T-helper 22 cell (primary cell): Measurements from ENCODE around the gene TWF1.
"Not testable (repeated sequence)": the region's sequence is repeated elsewhere in the genome, so short reads cannot be mapped to it uniquely, and the experiment has no call there.

Experiments
- DNase-seq: peaks from one replicate; pipeline ENCODE4 v3.0.0-alpha.2; 2020; ENCODE audit warnings: low read depth

The TWF1 gene

DNA sequence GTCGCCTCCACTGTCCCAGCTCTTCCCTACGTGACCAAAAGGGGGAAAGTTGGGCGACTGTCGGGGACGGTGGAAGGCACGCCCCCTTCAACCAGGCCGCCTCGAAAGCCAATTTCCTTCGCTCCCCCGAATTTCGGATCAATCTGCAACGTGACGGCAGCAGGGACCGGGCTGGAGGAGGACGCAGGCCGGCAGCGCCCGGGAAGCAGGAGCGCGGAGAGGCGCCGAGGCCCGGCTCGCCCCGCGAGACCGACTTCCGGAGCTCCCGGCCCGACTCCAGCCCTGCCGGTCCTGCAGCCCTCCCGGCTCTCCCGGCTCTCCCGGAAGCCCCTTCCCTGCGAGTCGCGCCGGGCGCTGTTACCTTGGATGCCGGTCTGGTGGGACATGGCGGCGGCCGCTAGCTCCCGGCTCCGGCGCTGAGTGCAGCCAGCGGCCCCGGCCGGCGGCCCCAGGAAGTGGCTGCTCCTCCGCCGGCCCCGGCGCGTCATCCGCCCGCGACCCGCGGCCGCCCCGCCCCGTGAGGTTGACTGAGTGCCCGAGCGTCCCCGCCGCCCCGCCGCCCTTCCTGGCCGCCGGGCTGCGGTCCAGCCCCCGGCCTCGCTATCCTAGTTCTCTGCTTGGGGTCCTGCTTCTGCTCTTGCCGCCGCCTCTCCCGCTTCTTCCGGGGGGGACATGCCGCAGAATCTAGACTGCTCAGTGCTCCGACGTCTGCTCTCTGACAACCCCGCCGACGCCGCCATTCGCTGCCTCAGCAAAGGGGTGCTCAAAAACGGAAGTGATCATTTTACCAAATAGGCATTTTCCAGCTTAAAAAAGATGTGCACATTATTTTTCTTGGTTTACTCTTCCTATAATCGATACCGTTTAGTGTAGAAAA is at the start of gene TWF1:
Gene TWF1, minus strand, starts transcription at position 458 of the 877 bp plus-strand sequence. Its CDS starts 72 bp downstream, at position 386.
- DNase-seq: peak; percentile 72

DNA sequence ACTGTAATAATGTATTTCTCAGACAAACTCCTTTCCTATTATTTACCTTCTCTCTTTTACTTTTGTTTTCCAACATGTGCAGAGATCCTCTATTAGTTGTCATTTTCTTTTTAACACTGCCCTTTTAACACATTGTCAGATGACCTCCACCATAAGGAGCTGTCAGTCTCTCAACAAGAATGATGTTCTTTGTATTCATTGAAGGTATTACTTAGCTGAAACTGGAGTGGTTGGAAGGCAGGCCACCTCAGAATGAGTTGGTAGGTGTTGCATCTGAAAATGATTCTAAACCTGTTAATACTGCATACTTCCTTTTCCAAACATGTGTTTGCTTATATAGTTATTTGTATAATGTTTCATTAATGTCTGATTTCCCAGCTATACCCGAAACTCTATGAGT is 46.6 kb upstream of the TWF1 start:
- no peak for DNase-seq

DNA sequence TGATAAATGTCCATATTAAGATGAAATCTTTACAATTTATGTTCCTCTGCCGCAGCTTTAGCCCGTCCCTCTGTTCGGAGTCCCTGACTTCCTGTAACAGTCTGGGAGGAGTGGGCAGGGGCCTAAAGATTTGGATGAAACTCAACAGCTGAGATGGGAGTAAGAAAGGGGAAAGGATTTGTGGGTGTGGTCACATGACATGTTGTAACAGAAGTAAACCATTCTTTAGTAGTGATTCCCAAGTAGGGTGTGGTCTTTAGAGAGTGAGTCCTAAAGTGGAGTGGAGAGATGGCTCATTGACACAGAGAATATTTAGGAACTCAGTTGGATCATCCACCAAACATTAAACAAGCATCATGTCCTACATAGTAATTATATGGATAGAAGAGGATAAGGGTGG is 42.7 kb upstream of the TWF1 start:
- DNase-seq: no peak

DNA sequence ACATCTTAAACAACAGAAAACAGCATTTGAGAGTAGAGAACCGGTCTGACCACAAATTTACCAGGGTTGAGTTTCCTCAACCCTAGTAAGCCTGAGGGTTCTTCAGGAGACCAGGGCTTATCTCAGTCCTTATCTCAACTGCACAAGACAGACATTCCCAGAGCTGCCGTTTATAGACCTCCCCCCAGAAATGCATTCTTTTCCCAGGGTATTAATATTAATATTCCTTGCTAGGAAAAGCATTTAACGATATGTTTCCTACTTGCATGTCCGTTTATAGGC is 42.0 kb upstream of the TWF1 start:
- no peak for DNase-seq

DNA sequence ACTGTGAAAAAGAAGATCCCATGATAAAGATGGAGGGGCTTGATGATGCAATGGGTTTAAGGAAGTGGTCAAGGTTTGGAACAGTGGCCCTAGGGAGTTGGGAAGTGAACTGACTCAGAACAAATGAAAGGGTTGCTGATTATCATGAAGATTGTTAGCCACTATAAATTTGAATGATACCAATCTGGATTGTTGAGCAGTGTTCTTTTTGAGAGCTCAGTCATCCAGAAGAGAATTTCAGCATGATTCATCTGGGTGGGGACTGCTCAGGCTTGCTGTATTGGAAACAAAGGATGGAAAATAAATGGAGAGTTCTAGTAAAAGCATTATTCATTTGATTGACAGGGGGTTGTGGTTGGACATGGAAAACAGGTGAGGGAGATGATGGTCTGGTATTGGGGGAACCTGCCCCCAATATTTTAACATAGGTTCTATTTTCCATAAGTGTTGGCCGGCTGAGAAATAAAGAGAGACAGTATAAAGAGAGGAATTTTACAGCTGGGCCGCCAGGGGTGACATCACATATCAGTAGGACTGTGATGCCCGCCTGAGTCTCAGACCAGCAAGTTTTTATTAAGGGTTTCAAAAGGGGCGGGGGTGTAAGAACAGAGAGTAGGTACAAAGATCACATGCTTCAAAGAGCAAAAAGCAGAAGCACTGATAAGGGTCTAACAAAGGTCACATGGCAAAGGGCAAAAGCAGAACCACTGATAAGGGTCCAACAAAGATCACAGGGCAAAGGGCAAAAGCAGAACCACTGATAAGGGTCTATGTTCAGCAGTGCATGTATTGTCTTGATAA is 41.5 kb upstream of the TWF1 start:
- DNase-seq: not testable (repeated sequence)

DNA sequence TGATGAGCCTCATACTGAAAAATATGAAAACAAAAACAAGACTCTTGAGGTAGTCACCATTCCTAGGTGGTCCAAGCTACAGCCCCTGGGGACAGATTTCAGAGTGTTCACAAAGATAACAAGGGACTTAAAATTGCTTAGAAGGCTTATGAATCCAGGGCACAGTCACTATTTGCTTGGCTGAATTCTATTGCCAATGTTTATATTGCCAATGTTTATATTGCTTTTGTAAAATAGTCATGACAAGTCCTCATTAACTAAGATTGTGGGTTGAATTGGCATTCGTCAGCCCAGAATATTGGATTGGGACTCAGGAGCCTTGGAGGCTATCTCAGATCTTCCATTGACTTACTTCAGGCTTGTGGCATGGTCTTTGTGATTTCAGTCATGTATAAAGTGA is 36.1 kb upstream of the TWF1 start:
- DNase-seq: no peak

DNA sequence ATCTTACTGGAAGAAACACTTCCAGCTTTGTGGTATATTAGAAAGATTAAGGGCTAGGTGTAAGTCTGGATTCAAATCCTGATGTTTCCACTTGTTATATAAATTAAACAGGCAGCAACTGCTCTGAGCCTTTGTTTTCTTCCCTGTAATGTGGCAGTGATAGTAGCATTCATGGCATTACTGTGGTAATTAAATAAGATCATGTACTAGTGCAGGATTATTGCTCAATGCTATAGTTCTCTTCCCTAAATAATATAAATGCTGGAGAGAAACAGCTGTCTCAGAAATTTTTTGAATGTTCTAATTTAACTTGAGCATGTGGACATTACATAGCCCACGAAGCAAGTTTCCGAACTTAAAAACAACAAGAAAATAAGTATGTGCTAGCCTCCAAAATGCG is 35.1 kb upstream of the TWF1 start:
- no peak for DNase-seq

DNA sequence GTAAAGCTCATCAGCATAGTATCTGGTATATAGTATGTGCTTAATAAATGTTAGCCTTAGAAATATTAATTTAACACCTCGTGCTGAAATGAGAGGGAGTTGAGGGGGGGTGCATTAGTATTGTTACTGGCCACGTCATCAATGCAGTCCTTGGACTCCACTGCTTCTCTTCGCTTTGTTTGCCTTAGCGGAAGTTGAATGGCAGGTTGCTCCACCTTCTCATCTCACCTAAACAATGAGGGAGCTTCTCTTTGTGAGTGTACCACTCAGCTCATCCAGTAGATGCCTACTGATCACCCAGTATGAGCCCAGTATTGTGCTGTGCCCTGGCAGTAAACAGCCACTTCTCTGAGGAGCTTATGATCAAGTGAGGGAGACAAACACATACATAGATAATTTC is 34.2 kb upstream of the TWF1 start:
- DNase-seq: no peak

DNA sequence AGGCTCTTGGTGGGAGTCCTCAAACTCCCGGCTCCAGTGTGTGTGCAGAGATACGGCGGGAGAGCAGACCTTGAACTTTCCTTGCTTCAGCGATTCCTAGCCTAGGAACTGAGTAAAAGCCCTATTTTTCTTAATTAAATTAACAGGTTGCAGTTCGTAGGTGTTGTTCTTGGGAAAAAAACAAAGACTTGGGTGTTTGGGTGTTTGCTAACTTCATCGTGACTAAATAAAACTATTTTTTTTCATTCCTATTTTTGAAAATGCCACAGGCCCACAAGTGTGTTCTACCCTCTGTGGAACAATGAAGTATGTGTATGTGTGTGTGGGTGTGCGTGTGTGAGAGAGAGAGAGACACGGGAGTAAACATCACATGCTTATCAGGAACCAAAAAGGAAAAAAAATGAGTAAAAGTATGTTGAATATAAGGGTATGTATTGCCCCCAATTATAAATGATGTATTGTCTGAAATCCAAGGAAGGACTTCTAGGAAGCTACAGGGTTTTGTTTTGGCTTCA is 30.4 kb upstream of the TWF1 start:
- DNase-seq: no peak

DNA sequence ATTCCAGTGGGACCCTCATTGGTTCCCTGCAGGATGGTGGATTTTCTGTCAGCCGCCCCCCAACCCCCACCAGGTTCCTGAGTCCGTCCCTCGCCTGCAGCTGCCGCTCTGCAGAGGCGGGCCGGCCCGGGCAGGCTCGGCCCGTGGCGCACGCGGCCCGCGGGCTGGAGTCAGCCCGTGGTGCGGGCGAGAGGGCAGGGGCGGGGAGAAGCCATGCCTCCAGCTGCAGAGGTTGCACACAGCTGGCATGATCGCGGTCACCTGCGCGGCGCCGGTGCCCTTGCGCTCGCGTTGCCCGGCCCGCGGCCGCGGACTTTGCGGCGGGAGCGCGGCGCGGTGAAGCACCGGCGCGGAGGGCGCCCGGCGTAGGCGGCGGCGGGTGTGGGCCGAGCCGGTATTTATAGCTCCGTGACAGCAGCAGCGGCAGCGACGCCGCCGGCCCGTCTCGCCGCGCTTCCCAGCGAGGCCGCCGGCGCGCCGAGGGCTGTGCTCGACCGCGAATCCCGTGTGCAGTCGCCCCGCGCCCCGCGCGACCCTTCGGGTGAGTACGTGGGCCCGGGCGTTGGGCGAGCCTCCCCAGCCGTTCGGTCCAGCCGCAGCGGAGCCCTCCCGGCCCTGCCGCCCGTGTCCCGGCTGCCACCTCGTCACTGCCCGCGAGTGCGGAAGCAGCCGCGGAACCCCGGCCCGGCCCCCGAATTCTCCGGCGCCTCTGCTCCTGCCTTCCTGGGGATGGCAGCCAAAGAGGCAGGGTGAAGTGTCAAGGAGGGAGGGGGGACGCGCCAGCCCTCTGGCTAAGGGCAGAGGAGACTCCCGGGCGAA is 29.7 kb upstream of the TWF1 start, which contains the start of gene TMEM117:
Gene TMEM117, plus strand, starts transcription at position 426 of the 819 bp plus-strand sequence.
- DNase-seq: peak; percentile 41

DNA sequence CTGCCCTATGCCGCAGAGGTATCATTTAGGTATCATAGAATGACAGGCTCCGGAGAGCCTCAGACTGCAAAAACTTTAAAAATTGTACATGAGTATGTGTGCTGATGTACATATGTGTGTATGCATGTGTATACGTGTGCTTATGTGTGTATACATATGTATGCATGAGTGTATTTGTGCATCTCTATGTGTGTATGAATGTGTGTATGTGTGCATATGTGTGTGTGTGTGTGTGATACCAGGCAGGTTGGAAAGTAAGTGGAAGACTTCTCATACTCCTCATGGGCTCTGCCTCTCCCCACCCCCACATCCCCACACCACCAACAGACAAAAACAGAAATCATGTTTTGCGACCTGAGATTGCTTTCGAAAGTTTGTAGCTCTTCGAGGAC is 29.1 kb upstream of the TWF1 start:
- DNase-seq: no peak

DNA sequence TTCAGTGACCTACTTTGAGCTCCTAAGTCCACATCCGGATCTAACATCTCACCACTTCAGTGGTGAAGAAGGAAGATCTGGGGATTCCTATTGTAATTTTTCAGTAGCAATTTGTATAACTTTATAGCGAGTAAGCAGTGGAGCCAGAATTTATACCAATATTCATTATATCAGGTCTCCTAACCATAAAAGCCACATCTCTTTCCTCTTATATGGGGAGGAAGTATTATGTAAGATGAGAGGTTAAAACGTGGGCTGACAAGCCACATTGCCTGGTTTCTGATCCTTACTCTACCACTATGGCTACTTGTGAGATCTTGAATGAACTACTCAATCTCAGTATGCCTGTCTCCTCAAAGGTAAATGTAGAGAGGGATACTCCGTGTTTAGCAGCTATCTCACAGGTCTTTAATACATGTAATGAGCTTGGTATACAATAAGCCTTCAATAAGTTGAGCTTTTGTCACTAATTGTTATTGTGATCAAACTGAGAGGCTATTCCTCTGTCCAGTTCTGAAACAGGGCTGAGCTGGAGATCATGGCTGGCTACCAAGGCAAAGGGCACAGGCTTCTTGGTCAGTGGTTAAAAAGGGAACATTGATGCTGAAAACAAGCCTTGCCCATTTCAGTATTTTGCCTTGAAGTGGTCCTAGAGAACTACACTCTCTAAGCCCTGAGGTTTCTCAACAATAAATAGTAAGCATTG is 26.5 kb upstream of the TWF1 start:
- no peak for DNase-seq

DNA sequence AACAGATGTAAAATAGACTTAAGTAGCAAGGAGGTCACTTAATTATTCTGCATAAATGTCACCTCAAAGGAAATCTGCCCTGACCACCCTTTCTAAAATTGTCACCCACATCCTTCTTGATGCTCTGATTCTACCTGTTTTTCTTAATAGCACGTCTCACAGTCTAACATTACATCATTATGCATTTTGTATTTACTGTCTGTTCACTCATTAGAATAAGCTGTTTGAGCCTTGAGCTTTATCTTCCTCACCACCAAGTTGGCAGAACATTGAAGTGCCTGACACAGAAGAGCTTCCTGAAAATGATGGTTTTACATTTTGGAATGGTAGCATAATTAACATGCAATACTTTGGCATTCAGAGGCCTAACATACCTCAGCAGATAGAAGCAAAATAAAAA is 21.0 kb upstream of the TWF1 start:
- no peak for DNase-seq

DNA sequence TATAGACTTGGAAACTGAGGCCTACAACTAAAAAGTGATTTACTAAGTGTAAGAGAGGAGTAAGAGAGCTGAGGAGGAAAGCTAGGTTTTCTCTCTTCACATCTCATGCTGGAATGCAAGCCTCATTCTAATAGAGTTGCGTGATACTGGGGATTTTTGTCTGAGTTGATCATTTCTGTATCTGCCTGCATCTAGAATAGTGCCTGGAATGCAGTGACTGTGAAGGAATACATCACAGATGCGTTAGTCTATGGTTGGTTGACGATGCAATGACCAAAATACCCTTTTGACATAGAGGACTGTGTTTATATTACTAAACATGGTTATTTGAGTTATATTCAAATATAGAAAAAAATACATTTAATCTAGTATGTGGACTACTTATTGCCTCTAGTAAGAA is 20.6 kb upstream of the TWF1 start:
- DNase-seq: no peak

DNA sequence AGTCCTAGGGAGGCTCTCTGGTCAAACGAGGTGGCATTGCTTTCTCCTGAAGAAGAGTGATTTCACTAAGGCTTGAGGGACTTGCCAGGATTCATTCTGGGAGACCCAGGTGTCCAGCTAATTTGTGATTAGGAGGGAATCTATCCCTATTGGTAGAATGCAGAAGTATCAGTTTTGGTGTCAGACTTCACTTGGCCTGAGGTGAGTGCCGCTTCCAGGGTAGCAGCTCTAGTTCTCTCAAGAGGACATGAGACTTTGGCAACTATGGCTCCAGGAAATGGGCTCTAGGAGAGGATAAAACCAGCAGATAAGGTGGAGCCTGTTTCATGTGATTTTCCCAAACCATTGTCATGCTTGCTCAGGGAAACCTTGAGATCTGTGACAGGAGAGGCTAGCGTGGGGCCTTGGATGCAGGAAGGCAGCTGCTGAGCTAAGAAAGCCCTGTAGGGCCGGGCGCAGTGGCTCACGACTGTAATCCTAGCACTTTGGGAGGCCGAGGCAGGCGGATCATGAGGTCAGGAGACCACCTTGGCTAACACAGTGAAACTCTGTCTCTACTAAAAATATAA is 18.2 kb upstream of the TWF1 start:
- no peak for DNase-seq

DNA sequence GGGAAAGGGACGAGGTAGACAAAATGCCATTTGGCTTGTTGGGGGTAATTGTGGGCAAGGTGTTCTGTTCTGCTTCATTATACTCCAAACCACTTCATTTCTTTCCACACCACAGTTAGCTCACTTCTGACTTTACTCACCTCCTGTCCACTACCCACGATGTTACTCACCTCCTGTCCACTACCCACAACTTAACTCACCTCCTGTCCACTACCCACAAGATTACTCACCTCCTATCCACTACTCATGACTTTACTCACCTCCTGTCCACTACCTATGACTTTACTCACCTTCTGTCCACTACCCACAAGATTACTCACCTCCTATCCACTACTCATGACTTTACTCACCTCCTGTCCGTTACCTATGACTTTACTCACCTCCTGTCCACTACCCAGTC is 10.1 kb upstream of the TWF1 start:
- no peak for DNase-seq

DNA sequence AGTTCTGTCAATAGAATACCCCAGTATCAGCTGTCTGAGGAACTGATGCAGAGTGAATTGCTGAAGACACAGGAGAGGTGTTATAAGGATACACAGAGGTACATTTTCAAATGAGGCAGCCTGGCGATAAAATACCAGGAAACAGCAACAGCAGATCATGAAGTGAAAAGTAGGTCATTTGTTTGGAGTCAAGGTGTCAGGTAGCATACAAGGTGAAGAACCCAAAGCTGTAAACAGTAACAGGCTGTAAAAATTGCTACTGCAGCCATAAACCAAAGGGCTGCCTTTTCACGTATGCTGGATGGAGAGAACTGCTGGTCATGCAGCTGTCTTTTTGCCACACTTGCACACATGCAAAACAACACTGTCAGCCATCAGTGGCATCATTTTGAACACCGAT is 9.3 kb upstream of the TWF1 start:
- DNase-seq: no peak

DNA sequence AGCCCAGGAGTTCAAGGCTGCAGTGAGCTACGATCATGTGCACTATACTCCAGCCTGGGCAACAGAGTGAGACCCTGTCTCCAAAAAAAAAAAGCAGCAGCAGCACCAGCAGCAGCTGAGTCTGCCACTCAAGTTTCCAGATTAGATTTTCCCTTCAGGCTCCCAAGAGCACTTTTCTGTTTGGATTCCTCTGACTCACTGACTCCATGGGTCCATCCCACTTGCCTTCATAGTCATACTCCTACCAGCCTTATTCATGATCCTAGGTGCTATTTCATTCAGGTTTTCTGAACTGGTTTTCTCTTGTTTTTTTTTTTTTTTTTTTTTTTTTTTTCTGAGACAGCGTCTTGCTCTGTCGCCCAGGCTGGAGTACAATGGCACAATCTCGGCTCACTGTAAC is 6.8 kb upstream of the TWF1 start:
- DNase-seq: no peak

DNA sequence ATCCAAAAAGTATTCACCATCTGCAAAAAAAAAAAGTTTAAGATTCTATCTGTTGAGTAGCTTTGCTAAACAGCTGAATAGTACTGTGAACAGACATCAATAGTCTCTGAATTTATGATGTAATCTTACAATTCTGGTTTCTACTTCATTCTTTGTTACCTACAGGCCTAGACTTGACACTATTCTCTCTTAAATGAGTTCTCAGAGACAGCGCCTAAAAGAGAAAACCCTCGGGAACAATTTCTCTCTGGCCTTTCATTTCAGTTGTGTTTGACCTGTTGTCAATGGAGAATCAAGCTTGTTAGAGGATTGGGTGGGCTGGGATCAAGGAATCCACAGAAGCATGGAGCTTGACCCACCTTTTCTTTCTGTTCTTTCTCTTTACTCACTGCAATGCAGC is 5.9 kb upstream of the TWF1 start:
- no peak for DNase-seq

DNA sequence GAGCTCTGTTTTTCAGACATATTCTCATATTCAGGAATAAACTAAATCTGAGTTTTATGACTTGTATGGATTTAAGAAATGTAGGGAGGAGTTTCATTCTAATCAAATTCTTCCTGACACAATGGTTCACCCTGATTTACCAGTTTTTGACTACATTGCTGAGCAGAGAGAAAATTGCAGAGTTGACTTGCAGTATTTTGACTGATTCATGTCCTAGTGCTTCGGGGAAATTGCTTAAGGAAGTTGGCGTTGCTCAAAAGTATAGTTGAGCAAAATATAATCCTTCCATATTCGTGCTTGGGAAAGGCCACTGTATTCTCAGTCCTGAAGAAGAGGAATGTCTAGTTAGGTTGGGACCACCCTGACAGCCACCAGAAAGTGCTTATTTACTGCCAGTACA is 1.3 kb upstream of the TWF1 start:
- DNase-seq: no peak

DNA sequence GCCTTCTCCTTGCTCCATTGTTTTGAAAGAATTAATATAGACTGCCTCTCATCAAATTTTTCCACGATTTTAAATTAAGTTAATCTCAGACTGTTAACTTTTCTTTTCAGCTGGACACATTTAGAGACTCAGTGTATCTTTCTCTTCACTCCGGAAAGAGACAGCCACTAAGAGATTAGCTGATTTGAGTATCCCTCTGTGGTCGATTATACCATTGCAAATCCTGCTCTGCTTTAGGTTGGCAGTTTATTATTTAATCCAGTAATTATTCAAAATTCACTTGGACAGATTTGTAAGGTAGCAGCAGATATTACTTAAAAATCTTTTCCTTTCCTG is 588 bp upstream of the TWF1 start:
- no peak for DNase-seq
